ENCODE measurements around the gene STAP2. TPM values are rescaled to one million over a fixed set of nuclear protein-coding genes. Genes with fewer than 3 reads are reported as not detected.
"Not testable (repeated sequence)": the region's sequence is repeated elsewhere in the genome, so short reads cannot be mapped to it uniquely, and the experiment has no call there.

Gene STAP2
- total RNA-seq, 2 donors from 2014 or later, result 1.9 to 3.3 TPM

DNA sequence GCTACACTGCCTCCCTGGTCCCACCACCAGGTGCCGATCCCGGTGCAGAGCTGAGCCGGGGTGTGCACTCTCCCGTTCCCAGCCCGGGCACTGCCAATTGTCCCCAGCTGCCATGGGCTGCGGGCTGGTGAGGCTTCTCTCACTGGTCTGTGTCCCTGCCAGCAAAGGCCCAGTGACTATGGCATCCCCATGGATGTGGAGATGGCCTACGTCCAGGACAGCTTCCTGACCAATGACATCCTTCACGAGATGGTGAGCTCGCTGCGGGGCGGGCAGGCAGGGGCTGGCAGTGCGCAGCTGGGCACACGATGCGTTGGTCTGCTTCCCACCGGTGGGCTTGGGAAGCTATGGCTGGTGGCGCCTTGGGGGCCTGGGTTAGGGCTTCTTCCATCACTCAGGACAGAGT is 19.3 kb upstream of the STAP2 start:
- peaks cover 2% of the 10 kb centered on the region for H3K4me1 Mint-ChIP-seq
- no peak overlapping the region for H3K4me3 Mint-ChIP-seq
- no peak overlapping the region for H3K27ac Mint-ChIP-seq
- H3K9me3 ChIP-seq (ENCODE audit: control insufficient read depth, low read length, poor library complexity, severe bottlenecking), result no peaks in the 10 kb centered on the region
- DNase-seq (no peak), ATAC-seq (no peak)
- H3K27me3 Mint-ChIP-seq, result no peaks in the 10 kb centered on the region
- peaks cover 2% of the 10 kb centered on the region for H3K36me3 Mint-ChIP-seq (ENCODE audit: low read depth)

DNA sequence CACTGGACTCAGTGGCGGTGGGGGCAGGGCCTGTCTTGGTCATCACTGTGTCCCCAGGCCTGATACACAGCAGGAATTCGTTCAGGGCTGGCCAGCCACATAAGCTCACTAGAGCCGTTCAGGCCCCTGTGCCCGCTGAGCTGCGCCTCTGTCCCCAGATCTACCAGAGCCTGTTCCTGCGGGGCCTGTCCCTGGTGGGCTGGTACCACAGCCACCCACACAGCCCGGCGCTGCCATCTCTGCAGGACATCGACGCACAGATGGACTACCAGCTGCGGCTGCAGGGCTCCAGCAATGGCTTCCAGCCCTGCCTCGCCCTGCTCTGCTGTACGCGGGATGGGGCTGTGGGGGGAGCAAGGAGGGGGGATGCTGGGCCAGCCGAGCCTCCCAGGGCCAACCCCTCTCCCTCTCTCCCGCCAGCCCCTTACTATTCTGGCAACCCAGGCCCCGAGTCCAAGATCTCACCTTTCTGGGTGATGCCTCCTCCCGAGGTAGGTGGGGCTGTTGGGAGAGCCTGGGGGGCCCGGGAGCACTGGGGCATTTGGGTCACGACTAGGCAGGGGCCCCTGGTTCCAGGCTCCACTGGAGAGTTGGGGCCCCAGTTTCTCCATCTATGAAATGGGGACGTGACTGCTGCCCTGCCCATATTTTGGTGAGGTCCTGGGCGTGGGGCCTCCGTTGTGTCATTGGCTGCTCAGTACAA is 18.6 kb upstream of the STAP2 start:
- ATAC-seq (no peak), DNase-seq (no peak)
- Mint-ChIP-seq H3K27ac (no peak overlapping the region), H3K27me3 (no peaks in the 10 kb centered on the region), H3K4me3 (no peak overlapping the region), H3K4me1 (peaks cover 4% of the 10 kb centered on the region), H3K36me3 (ENCODE audit: low read depth) (peaks cover 2% of the 10 kb centered on the region)
- no peaks in the 10 kb centered on the region for H3K9me3 ChIP-seq (ENCODE audit: control insufficient read depth, low read length, poor library complexity, severe bottlenecking)

DNA sequence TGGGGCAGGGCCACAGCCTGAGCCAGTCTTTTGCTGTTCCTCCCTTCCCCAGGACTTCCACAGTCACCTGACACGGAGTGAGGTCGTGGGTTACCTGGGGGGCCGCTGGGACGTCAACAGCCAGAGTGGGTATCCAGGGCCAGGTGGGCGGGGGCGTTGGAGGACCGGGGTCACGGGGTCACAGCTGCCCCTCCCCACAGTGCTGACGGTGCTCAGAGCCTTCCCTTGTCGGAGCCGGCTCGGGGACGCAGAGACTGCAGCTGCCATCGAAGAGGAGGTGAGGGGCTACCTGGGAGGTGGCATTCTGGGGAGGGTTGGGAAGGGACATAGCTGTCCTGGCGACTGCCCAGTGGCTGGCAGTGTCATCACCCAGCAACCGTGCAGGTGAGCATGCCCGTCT is 16.3 kb upstream of the STAP2 start:
- H3K4me1 Mint-ChIP-seq, result peaks cover 6% of the 10 kb centered on the region
- H3K27me3 Mint-ChIP-seq, result no peaks in the 10 kb centered on the region
- no peak overlapping the region for H3K27ac Mint-ChIP-seq
- no peak for DNase-seq
- H3K4me3 Mint-ChIP-seq, result no peak overlapping the region
- ATAC-seq, result no peak
- H3K9me3 ChIP-seq (ENCODE audit: control insufficient read depth, low read length, poor library complexity, severe bottlenecking), result no peaks in the 10 kb centered on the region
- no peaks in the 10 kb centered on the region for H3K36me3 Mint-ChIP-seq (ENCODE audit: low read depth)

GRCh38 chr19:4354282-4354681 is 15.7 kb upstream of the STAP2 start:
- ATAC-seq (no peak), DNase-seq (no peak)
- H3K4me3 Mint-ChIP-seq, result no peak overlapping the region
- no peaks in the 10 kb centered on the region for H3K27me3 Mint-ChIP-seq
- H3K36me3 Mint-ChIP-seq (ENCODE audit: low read depth), result no peaks in the 10 kb centered on the region
- H3K27ac Mint-ChIP-seq, result no peak overlapping the region
- peaks cover 6% of the 10 kb centered on the region for H3K4me1 Mint-ChIP-seq
- no peaks in the 10 kb centered on the region for H3K9me3 ChIP-seq (ENCODE audit: control insufficient read depth, low read length, poor library complexity, severe bottlenecking)

DNA sequence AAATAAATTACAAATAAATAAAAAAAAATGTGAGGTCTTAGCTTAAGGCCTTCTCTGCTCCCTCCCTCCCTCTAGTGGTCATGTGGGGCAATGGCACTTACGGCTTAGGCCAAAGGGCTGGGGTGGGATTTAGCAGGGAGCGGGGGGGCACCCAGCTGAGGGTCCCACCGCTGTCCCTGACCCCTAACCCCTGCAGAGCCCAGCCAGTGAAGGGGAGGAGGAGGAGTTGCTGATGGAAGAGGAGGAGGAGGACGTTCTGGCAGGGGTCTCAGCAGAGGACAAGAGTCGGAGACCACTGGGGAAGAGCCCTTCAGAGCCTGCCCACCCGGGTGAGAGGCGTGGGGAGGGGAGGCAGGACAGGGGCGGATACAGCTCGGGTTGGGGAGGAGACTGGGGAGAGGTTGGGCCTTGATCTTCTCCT is 14.1 kb upstream of the STAP2 start:
- no peak overlapping the region for H3K4me3 Mint-ChIP-seq
- ATAC-seq (peak; percentile 85), DNase-seq (peak in 2 of 3 donors; percentile 30 to 55)
- H3K4me1 Mint-ChIP-seq, result peaks cover 6% of the 10 kb centered on the region
- no peaks in the 10 kb centered on the region for H3K9me3 ChIP-seq (ENCODE audit: control insufficient read depth, low read length, poor library complexity, severe bottlenecking)
- no peak overlapping the region for H3K27ac Mint-ChIP-seq
- H3K27me3 Mint-ChIP-seq, result no peaks in the 10 kb centered on the region
- H3K36me3 Mint-ChIP-seq (ENCODE audit: low read depth), result no peaks in the 10 kb centered on the region

DNA sequence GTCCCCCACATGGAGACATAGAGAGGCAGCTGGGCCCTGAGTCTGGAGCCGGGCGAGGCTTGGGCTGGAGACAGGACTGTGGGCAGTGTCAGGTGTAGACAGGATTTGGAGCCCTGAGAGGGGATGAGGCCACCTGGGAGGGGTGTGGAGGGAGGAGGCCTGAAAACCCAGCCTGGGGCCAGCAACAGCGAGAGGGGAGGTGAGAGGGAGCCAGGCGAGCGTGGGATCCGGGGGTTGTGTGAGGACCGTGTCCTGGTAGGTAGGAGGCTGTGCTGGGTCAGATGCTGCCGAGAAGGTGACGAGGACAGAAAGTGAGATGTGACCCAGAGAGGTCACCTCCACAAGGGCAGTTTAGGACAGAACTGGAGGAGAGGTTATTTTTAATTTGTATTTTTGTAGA is 12.1 kb upstream of the STAP2 start:
- peaks cover 2% of the 10 kb centered on the region for H3K36me3 Mint-ChIP-seq (ENCODE audit: low read depth)
- no peak overlapping the region for H3K27ac Mint-ChIP-seq
- H3K9me3 ChIP-seq (ENCODE audit: control insufficient read depth, low read length, poor library complexity, severe bottlenecking), result no peaks in the 10 kb centered on the region
- ATAC-seq, result no peak
- H3K27me3 Mint-ChIP-seq, result no peaks in the 10 kb centered on the region
- no peak overlapping the region for H3K4me3 Mint-ChIP-seq
- peaks cover 9% of the 10 kb centered on the region for H3K4me1 Mint-ChIP-seq
- DNase-seq, result no peak

GRCh38 chr19:4350111-4350510 is 11.5 kb upstream of the STAP2 start:
- no peak for ATAC-seq

DNA sequence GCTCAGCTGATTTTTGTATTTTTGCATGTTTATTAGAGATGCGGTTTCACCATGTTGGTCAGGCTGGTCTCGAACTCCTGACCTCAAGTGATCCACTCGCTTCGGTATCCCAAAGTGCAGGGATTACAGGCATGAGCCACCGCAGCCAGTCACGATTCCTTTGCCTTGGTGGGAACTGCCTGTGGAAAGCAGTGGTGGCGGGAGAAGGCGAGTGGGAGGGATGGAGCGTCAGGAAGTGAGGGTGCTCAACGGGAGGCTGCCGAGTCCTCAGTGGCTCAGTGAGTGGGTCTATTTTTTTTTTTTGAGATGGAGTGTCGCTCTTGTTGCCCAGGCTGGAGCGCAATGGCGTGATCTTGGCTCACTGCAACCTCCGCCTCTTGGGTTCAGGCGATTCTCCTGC is 10.6 kb upstream of the STAP2 start:
- not testable (repeated sequence) for H3K36me3 Mint-ChIP-seq (ENCODE audit: low read depth); H3K4me3 Mint-ChIP-seq; DNase-seq; H3K27me3 Mint-ChIP-seq; ATAC-seq; H3K9me3 ChIP-seq (ENCODE audit: control insufficient read depth, low read length, poor library complexity, severe bottlenecking)
- Mint-ChIP-seq H3K4me1 (peaks cover 12% of the 10 kb centered on the region), H3K27ac (peak overlapping the region; percentile 9)

More at GRCh38 chr19:4350111-4350510, 11.5 kb upstream of the STAP2 start:
- Mint-ChIP-seq H3K27me3 (no peaks in the 10 kb centered on the region), H3K4me3 (no peak overlapping the region), H3K4me1 (peaks cover 12% of the 10 kb centered on the region), H3K36me3 (ENCODE audit: low read depth) (peaks cover 2% of the 10 kb centered on the region), H3K27ac (no peak overlapping the region)
- no peak for DNase-seq
- no peaks in the 10 kb centered on the region for H3K9me3 ChIP-seq (ENCODE audit: control insufficient read depth, low read length, poor library complexity, severe bottlenecking)

DNA sequence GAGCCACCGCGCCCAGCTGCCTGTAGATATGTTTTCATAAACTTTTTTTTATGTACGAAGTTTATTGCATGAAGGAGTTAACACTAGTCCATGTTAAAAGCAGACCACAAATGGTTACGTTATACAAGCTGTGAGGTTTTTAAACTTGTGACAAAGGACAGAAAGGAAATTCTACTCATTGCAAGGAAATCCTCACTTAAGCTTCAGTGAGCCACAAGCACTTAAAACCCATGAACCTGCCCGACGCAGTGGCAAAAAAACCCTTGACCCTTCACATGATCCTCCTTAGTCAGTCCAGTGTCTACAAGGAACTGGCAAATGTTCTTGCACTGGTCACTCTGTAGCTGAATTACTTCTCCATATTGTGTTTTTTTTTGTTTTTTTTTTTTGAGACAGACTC is 8.9 kb upstream of the STAP2 start:
- Mint-ChIP-seq H3K36me3 (ENCODE audit: low read depth) (peaks cover 2% of the 10 kb centered on the region), H3K27ac (no peak overlapping the region), H3K27me3 (no peaks in the 10 kb centered on the region), H3K4me1 (peaks cover 16% of the 10 kb centered on the region), H3K4me3 (no peak overlapping the region)
- H3K9me3 ChIP-seq (ENCODE audit: control insufficient read depth, low read length, poor library complexity, severe bottlenecking), result no peaks in the 10 kb centered on the region
- ATAC-seq (no peak), DNase-seq (no peak)

- Mint-ChIP-seq H3K4me3 (no peak overlapping the region), H3K27ac (no peak overlapping the region), H3K4me1 (peaks cover 18% of the 10 kb centered on the region), H3K36me3 (ENCODE audit: low read depth) (peaks cover 2% of the 10 kb centered on the region), H3K27me3 (no peaks in the 10 kb centered on the region)
- H3K9me3 ChIP-seq (ENCODE audit: control insufficient read depth, low read length, poor library complexity, severe bottlenecking), result no peaks in the 10 kb centered on the region
- ATAC-seq (no peak), DNase-seq (no peak)
Measured at GRCh38 chr19:4346020-4346383, 7.4 kb upstream of the STAP2 start.

GRCh38 chr19:4345342-4346019 is 6.9 kb upstream of the STAP2 start:
- H3K36me3 Mint-ChIP-seq (ENCODE audit: low read depth), result peaks cover 2% of the 10 kb centered on the region
- DNase-seq (no peak), ATAC-seq (no peak)
- H3K27ac Mint-ChIP-seq, result no peak overlapping the region
- no peaks in the 10 kb centered on the region for H3K9me3 ChIP-seq (ENCODE audit: control insufficient read depth, low read length, poor library complexity, severe bottlenecking)
- H3K4me3 Mint-ChIP-seq, result peak overlapping the region; percentile 45
- peaks cover 18% of the 10 kb centered on the region for H3K4me1 Mint-ChIP-seq
- H3K27me3 Mint-ChIP-seq, result no peaks in the 10 kb centered on the region

DNA sequence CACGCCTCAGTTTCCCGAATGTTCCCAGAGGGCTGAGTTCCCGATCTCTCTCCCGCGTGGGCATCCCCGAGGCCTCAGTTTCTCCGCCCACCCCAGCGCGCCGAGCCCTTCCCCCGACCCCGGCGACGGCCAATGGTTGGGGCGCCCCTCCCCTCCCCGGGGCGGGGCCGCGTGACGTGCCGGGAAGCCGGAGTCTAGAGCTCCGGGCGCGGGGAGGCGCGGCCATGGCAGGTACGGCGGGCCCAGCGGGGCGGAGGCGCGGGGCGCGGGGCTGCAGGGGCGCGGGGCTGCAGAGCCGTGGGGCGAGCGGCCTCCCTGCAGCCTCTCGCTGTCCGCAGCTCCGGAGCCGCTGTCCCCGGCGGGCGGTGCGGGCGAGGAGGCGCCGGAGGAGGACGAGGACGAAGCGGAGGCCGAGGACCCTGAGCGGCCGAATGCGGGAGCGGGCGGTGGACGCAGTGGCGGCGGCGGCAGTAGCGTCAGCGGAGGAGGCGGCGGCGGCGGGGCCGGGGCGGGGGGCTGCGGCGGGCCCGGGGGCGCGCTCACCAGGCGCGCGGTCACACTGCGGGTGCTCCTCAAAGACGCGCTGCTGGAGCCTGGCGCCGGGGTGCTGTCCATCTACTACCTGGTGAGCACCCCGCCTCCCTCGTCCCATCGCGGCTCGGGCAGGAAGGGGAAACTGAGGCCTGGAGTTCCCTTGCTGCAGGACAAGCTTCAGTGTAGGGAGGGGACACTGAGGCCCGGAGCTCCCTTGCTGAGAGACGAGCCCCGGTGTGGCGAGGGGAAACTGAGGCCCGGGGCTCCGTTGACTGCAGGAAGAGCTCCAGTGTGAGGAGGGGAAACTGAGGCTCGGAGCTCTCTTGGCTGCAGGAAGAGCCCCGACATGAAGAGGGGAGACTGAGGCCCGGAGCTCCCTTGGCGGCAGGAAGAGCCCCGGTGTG is 5.0 kb upstream of the STAP2 start, which contains the start of gene MPND:
Gene MPND, plus strand, starts transcription at position 193 of the 938 bp plus-strand sequence. Its CDS starts 32 bp downstream, at position 225.
- Mint-ChIP-seq H3K4me1 (peaks cover 16% of the 10 kb centered on the region), H3K27ac (peak within 1 kb of the TSS; percentile 72), H3K36me3 (ENCODE audit: low read depth) (peaks cover 2% of the 10 kb centered on the region), H3K4me3 (peak within 1 kb of the TSS; percentile 92), H3K27me3 (no peaks in the 10 kb centered on the region)
- ATAC-seq (peak; percentile 75), DNase-seq (peak; percentile 88 to 95 (median 94))
- H3K9me3 ChIP-seq (ENCODE audit: control insufficient read depth, low read length, poor library complexity, severe bottlenecking), result no peaks in the 10 kb centered on the region
